ENCODE data around the gene DDX19B.
"Not testable (repeated sequence)": the region's sequence is repeated elsewhere in the genome, so short reads cannot be mapped to it uniquely, and the experiment has no call there.

The DDX19B gene

DNA sequence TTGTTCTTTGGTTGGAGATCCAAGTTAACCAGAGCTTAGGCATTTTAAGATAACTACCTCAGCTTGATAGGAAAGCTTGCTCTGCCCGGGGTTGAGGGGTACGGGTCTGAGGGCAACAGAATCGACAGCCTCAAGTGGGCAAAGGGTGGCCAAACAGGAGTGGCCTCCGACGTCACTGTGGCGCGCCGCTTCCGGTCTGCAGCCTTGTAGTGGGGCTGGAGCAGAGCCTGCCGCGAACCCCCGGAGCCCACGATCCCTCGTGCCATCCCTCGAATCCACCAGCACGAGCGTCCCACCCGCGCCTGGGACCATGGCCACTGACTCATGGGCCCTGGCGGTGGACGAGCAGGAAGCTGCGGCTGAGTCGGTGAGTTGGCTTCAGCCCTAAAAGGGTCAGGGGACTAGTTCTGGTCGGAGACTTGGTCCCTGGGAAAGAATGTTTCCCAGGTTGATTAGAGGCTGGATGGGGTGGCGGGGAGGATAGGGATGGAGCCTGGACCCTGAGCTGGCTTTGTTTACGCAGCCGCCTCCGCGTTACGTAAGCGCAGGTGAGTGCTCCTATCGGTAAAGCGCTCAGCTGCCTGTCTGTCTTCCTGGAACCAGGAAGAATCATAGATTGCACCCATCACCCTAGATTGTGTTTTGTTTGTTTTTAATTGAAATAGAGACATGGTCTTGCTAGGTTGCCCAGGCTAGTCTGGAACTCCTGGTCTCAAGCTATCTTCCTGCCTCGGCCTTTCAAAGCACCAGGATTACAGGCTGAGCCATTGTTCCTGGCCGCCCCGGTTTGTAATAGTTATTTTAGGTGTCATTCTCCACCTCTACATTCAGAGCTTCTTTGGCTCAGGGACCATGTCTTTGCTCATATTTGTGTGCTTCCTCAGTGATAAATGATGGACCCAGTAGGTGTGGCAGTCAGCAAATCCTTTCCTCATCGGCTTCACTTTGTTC, at the start of gene DDX19B:
Gene DDX19B (plus strand): TSS at position 199 of the 951 bp plus-strand sequence. CDS start 112 bp downstream, at position 311.
- peak; percentile 82 for DNase-seq

DNA sequence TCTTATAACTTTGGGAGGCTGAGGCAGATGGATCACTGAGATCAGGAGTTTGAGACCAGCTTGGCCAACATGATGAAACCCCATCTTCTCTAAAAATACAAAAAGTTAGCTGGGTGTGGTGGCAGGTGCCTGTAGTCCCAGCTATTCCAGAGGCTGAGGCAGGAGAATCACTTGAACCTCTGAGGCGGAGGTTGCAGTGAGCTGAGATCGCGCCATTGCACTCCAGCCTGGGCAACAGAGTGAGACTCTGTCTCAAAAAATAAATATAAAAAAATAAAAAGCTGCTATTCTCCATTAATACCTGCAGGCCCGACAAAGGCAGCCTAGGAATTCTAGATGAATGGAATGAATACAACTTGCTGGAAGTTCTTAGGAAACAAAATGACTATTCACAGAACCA, 49.3 kb upstream of the DDX19B start:
- DNase-seq = not testable (repeated sequence)

- peak; percentile 73 for DNase-seq
Observed at GRCh38 chr16:70250748-70251628, 48.0 kb upstream of the DDX19B start.

GRCh38 chr16:70251629-70252354, 47.2 kb upstream of the DDX19B start, which contains the start of gene EXOSC6:
TSS of gene EXOSC6 (minus strand) at chr16:70251940. CDS start at chr16:70251900, 40 bp downstream.
- DNase-seq = peak; percentile 96

GRCh38 chr16:70252355-70252988, 46.5 kb upstream of the DDX19B start:
- DNase-seq = peak; percentile 73

DNA sequence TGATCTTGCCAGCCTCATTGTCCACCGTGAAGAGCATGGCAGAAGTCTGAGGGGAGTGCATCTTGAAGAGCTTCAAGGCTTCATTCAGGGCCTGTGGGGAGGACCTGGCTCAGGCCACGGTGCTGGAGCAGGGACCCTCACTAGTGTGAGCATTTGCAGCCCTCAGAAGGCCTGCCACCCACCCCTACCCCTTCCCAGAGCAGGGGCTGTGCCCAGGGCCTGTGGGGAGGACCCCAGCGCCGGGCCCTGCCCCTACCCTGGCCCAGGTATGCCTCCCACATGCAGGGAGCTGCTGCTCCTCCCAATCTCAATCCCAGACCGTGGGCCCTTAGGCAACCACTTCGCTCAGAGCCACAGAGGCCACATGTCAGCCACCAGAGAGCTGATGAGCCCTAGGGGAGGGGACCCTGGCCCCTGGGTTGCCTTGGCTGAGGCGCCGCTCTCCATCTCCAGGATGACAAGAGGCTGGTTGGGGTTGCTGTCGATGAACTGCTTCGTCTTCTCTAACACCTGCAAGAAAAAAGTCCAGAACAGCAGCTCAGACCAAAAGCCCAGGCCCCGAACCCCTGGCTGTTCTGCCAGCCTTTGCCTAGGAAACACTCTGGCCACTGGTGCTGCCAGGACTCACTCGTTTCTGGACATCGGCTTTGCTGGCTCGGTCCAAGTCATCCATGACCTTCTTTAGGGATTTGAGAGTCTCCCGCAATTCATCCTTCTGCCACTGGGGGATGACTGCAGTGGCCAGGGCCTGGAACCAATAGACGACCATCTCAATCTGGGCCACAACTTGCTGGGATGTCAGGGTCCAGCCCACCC, 45.5 kb upstream of the DDX19B start:
- peak; percentile 77 for DNase-seq

DNA sequence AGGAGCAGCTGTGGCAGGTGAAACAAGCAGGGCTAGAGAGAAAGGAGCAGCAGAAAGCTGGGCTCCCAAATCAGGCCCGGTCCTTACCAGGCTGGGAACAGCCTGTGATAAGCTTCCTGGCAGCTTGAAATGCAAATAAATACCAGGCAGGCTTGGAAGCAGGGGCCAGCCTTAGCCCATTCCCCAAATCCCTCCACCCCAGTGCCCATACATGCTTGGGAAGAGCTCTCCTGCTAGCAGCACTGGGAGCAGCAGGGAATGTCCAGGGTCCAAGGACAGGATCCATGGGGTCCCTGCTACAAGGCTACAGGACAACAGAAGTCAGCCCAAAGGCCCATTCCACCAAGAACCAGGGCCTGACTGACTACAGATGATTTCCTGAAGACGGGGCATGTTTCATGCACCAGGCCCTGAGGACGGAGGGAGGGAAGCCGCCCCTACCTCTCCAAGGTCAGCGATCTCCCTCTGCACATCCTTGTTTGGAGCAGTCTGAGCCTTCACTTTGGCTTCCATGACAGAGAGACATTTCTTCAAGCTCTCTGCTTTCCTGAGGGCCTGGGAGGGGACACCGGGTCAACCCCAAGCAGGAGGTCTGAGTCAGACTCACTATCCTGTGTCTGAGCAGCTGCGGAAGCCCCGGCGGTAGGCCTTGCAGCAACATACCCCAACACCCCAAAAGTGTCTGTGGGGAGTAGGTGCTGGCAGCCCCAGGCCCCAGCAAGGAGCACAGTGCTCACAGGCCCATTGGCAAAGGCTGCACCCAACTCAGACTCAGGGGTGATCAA, 44.6 kb upstream of the DDX19B start:
- no peak for DNase-seq

DNA sequence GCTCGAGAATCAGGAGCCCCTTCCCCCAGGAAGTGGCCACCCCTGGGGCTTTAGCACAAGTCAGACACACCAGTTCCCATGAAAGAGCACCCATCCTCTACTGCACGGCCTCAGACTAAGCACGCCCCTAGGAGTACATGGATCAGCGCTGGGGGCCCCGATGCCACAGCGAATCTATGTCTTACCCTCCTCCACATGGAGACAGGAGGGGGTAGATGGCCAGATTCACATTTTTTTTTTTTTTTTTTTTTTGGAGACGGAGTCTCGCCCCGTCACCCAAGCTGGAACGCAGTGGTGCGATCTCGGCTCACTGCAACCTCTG, 44.1 kb upstream of the DDX19B start:
- no peak for DNase-seq

- no peak for DNase-seq
Observed at GRCh38 chr16:70255574-70255973, 43.4 kb upstream of the DDX19B start.

GRCh38 chr16:70257391-70257790, 41.6 kb upstream of the DDX19B start:
- no peak for DNase-seq

DNA sequence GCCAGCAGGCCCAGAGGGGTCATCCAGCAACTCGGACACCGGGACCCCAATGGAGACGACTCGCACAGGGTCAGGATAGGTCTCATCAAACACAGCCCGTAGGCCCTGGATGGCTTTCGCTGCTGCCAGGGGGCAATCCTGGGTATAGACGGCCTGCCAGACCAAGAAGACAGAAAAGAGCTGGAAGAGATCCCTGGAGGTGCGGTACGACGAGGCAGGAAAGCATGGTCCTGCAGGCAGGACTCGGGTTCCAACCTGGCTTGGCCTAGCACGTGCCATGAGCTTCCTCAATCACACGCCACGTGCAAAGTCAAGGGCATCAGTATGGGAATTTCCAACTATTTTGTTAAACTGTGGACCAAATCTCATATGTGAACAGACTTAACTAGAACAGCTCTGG, 40.9 kb upstream of the DDX19B start:
- DNase-seq = no peak

DNA sequence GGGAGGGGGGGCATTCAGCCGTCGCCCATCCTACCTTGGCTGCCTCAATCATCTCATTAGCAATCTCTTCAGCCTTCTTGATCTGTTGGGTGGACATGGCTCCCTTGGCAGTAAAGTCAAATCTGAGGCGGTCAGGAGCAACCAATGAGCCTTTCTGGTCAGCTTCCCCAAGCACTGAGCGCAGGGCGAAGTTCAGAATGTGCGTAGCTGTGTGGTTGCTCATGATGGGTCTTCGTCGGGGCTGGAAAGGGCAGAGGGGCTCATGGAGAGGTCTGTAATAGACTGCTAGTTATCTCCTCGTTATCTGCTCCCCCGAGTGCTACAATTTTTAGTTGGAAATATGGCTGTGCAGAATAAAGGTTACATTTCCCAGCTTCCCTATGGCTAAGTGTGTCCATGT, 40.0 kb upstream of the DDX19B start:
- no peak for DNase-seq

GRCh38 chr16:70259903-70260302, 39.1 kb upstream of the DDX19B start:
- DNase-seq = not testable (repeated sequence)

DNA sequence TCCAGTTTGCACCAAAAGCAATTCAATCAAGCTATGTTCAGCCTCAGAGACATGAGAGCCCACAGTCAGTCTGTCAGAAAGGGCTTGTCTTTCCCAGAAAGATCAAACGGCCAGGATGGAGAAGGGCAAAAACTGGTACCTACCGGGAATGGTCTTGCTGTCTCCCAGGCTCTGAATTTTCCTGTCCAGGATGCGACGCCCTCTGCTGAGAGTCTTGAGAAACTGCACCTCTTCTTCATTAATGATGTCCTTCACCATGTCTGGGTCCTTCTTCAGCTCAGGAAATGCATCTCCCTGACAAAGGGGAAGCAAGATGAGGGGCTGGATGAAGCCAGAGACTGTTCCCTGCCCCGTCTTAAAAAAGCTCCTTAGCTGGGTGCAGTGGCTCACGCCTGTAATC, 31.5 kb upstream of the DDX19B start:
- peak; percentile 64 for DNase-seq

GRCh38 chr16:70267922-70268321, 31.1 kb upstream of the DDX19B start:
- DNase-seq = not testable (repeated sequence)

DNA sequence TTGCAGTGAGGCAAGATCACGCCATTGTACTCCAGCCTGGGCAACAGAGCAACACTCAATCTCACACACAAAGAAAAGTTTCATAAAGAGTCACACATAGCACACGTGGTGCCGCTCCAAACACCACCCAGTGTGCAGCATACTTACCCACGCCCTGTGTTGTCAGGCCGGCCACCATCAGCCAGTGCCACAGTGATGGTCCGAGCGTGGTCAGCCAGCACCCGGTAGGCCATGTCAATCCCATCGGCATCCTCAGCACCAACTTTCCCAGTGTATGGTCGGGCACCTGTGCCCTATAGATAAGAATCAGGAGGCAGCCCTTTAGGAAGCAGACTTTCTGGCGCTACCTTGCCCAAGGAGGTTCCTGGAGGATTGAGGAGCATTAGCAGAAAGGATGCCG, 29.5 kb upstream of the DDX19B start:
- DNase-seq = no peak

DNA sequence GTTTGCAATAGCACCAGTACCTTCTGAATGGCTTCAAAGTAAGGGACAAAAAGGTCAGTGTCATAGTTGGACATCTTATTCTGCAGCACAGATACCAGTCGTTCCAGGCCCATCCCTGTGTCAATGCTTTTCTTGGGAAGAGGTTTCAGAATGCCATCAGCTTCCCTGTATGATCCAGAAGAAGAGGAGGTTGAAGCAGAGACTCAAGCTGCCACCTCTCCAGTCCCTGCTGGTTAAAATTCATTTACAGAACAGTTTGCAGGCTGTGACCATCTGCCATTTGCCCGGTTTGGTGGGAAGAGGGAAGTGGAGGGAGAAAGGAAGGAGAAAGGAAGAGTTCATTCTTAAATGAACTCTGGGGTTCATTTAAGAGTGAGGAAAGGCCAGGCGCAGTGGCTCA, 28.8 kb upstream of the DDX19B start:
- no peak for DNase-seq

DNA sequence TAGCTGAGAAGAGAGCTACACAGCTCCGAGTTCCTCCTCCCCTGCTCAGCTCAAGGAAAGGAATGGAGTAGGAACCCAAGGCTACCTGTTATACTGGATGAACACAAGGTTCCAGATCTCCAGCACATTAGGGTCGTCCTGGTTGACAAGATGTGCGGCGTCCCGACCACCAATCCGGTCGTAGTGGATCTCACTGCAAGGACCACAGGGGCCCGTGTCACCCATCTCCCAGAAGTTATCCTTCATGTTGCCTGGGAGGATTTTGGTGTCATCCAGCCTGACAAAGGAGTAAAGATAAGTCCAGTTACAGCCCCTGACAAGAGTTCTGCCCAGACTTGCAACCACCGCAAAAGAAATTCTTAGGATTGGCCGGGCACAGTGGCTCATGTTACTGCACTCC, 27.3 kb upstream of the DDX19B start:
- no peak for DNase-seq

DNA sequence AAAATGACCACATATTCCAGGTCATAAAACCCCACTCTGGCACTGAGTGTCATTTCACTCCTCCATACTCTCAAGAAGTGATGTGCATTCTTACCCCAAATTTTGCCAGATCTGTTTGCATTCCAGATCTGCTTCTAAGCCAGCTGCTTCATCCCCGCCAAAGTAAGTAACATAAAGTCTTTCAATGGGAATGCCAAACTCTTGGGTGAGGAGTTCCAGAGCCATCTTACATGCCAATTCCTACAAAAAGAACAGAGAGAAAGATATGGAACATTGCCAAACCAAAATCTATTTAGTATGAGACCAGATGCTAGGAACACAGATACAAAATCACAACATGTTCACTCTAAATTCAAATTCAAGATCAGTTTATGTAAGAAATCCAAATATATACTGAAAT, 22.6 kb upstream of the DDX19B start:
- no peak for DNase-seq

GRCh38 chr16:70287304-70287971, 11.5 kb upstream of the DDX19B start:
- not testable (repeated sequence) for DNase-seq

Measured in islet precursor cell (in vitro differentiated cells).